HepG2 (cell line): Measurements from ENCODE around the gene MIF4GD. TPM values are rescaled to one million over a fixed set of nuclear protein-coding genes. Genes with fewer than 3 reads are reported as not detected.

Experiments
- CREBL2 ChIP-seq: sonication (generic); formaldehyde crosslinking; IDR thresholded peaks from 2 replicates; pipeline ENCODE4 v1.8.1; 2023; ENCODE audit warnings: missing genetic modification reagents, mild to moderate bottlenecking, borderline replicate concordance
- CTCF ChIP-seq: sonication (generic); formaldehyde crosslinking; IDR thresholded peaks from 2 replicates; pipeline ENCODE4 v1.5.0; 2020; ENCODE audit warnings: mild to moderate bottlenecking, missing genetic modification reagents, moderate library complexity
- FLYWCH1 ChIP-seq: sonication (generic); formaldehyde crosslinking; IDR thresholded peaks from 2 replicates; pipeline ENCODE4 v1.8.1; 2023; ENCODE audit warnings: mild to moderate bottlenecking, missing genetic modification reagents
- FOSL2 ChIP-seq: sonication (generic); formaldehyde crosslinking; IDR thresholded peaks from 2 replicates; pipeline ENCODE4 v1.4.0; 2020; ENCODE audit warnings: missing genetic modification reagents
- JUN ChIP-seq: sonication (generic); formaldehyde crosslinking; IDR thresholded peaks from 2 replicates; pipeline ENCODE4 v1.4.0; 2020; ENCODE audit warnings: mild to moderate bottlenecking, missing genetic modification reagents
- KLF6 ChIP-seq: IDR thresholded peaks from 2 replicates; pipeline ENCODE4 v1.8.0; 2016; ENCODE audit warnings: missing biosample characterization, missing genetic modification reagents
- SUZ12 ChIP-seq: fragments of 150-350 bp; IDR thresholded peaks from 2 replicates; pipeline ENCODE4 v1.6.1; 2014; ENCODE audit warnings: low read depth, low read length
- TCF7L2 ChIP-seq: IDR thresholded peaks from 2 replicates; pipeline ENCODE4 v1.6.1; 2011; ENCODE audit warnings: mild to moderate bottlenecking, low read depth, low read length, moderate library complexity
- TEAD2 ChIP-seq: sonication (generic); formaldehyde crosslinking; IDR thresholded peaks from 2 replicates; pipeline ENCODE4 v1.9.0; 2021; ENCODE audit warnings: missing genetic modification reagents
- ZFP91 ChIP-seq: sonication (generic); formaldehyde crosslinking; IDR thresholded peaks from 2 replicates; pipeline ENCODE4 v1.9.0; 2022; ENCODE audit warnings: missing genetic modification reagents, mild to moderate bottlenecking, borderline replicate concordance
- ZNF136 ChIP-seq: sonication (generic); formaldehyde crosslinking; IDR thresholded peaks from 2 replicates; pipeline ENCODE4 v1.8.1; 2022; ENCODE audit warnings: low read depth, mild to moderate bottlenecking, moderate library complexity, missing genetic modification reagents
- ZNF20 ChIP-seq: sonication (generic); formaldehyde crosslinking; IDR thresholded peaks from 2 replicates; pipeline ENCODE4 v1.4.0; 2020; ENCODE audit warnings: mild to moderate bottlenecking, moderate library complexity, missing genetic modification reagents
- ZNF232 ChIP-seq: sonication (generic); formaldehyde crosslinking; IDR thresholded peaks from 2 replicates; pipeline ENCODE4 v1.4.0; 2020; ENCODE audit warnings: missing genetic modification reagents, borderline replicate concordance
- ZNF350 ChIP-seq: sonication (generic); formaldehyde crosslinking; IDR thresholded peaks from 2 replicates; pipeline ENCODE4 v1.4.0; 2020; ENCODE audit warnings: mild to moderate bottlenecking, low read depth, missing genetic modification reagents, borderline replicate concordance
- ZNF484 ChIP-seq: sonication (generic); formaldehyde crosslinking; IDR thresholded peaks from 2 replicates; pipeline ENCODE4 v1.5.1; 2020; ENCODE audit warnings: mild to moderate bottlenecking, low read depth, missing genetic modification reagents, borderline replicate concordance
- ZNF747 ChIP-seq: sonication (generic); formaldehyde crosslinking; IDR thresholded peaks from 2 replicates; pipeline ENCODE4 v1.8.1; 2023; ENCODE audit warnings: missing genetic modification reagents, mild to moderate bottlenecking, borderline replicate concordance
- ZNF850 ChIP-seq: sonication (generic); formaldehyde crosslinking; conservative IDR thresholded peaks from 2 replicates; pipeline ENCODE4 v1.9.0; 2021; ENCODE audit warnings: mild to moderate bottlenecking, missing genetic modification reagents
- ZNF879 ChIP-seq: sonication (generic); formaldehyde crosslinking; IDR thresholded peaks from 2 replicates; pipeline ENCODE4 v1.8.1; 2023; ENCODE audit warnings: missing genetic modification reagents
- ZZZ3 ChIP-seq: sonication (generic); formaldehyde crosslinking; IDR thresholded peaks from 2 replicates; pipeline ENCODE4 v1.4.0; 2020; ENCODE audit warnings: missing genetic modification reagents, mild to moderate bottlenecking, borderline replicate concordance
- polyA plus RNA-seq, 8 experiments: library from polyadenylated mRNA; depleted of rRNA in 3 of 8; stranded (reverse) in 7 of 8; unstranded in 1 of 8; fragments of >200 nt; fragmentation: Illumina TruSeq in 4 of 8; extraction: Trizol in 4 of 8; gene quantifications; 2 replicates each; pipeline versions ENCODE4 v1.2.1 to v1.2.3, GENCODE V29; 2011 to 2016; ENCODE audit warnings: low read depth in 4 of 8, missing spikeins in 1 of 8, mixed read lengths in 1 of 8; ENCODE audit not compliant: insufficient read depth in 1 of 8
- total RNA-seq, 5 experiments: library from RNA; depleted of rRNA; stranded (reverse); fragments of >200 nt; fragmentation: Illumina TruSeq; extraction: Trizol; gene quantifications; 2 replicates each; pipeline ENCODE4 v1.2.3, GENCODE V29; 2016; ENCODE audit warnings: low read depth in 1 of 5
- TF ChIP-seq, protein P1 (sequence below): sonication (generic); formaldehyde crosslinking; IDR thresholded peaks from 2 replicates; pipeline ENCODE4 v1.5.1; 2020; ENCODE audit warnings: missing genetic modification reagents, mild to moderate bottlenecking, borderline replicate concordance
- TF ChIP-seq, protein P2 (sequence below): sonication (generic); formaldehyde crosslinking; IDR thresholded peaks from 2 replicates; pipeline ENCODE4 v1.9.0; 2021; ENCODE audit warnings: missing genetic modification reagents, borderline replicate concordance
- TF ChIP-seq, protein P3 (sequence below): sonication (generic); formaldehyde crosslinking; IDR thresholded peaks from 2 replicates; pipeline ENCODE4 v1.8.1; 2023; ENCODE audit warnings: mild to moderate bottlenecking, missing genetic modification reagents

The MIF4GD gene
- total and polyA plus RNA-seq, 2 of the 13 experiments (the other 11 are each of a cell fraction or from before 2014, with no cell fraction given): 14.0 to 28.0 TPM

GRCh38 chr17:75289115-75289831, 18.2 kb upstream of the MIF4GD start, which contains the start of gene SLC25A19 (continued):
- TF ChIP-seq, protein P1, sequence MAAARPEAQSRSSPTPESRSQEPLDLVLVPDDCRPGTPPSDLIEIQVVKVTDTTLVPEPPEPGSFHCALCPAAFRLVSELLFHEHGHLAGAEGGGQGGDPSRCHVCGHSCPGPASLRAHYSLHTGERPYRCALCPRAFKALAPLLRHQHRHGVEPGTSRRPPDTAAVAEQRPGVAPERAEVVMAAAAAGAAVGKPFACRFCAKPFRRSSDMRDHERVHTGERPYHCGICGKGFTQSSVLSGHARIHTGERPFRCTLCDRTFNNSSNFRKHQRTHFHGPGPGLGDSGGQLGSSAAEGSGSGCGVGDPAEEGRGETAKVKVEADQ (CRISPR knock-in tag): 0 out of 2 replicates have a peak, but pooled peaks have one; percentile 26
- TF ChIP-seq ZNF850: no peak
- TF ChIP-seq ZNF232 (CRISPR knock-in tag): peak; percentile 60; the same call in 1 of the 2 replicates
- peak; percentile 93 for TF ChIP-seq CTCF (CRISPR knock-in tag)
- TF ChIP-seq, protein P2, sequence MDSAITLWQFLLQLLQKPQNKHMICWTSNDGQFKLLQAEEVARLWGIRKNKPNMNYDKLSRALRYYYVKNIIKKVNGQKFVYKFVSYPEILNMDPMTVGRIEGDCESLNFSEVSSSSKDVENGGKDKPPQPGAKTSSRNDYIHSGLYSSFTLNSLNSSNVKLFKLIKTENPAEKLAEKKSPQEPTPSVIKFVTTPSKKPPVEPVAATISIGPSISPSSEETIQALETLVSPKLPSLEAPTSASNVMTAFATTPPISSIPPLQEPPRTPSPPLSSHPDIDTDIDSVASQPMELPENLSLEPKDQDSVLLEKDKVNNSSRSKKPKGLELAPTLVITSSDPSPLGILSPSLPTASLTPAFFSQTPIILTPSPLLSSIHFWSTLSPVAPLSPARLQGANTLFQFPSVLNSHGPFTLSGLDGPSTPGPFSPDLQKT (CRISPR knock-in tag): no peak
- TF ChIP-seq ZNF136 (CRISPR knock-in tag): 0 out of 2 replicates have a peak, but pooled peaks have one; percentile 75
- 0 out of 2 replicates have a peak, but pooled peaks have one; percentile 79 for TF ChIP-seq KLF6
- TF ChIP-seq CREBL2 (CRISPR knock-in tag): no peak
- TF ChIP-seq FLYWCH1 (CRISPR knock-in tag): no peak
- peak; percentile 95; the same call in 1 of the 2 replicates for TF ChIP-seq ZNF747 (CRISPR knock-in tag)
- no peak for TF ChIP-seq ZNF484 (CRISPR knock-in tag)
- TF ChIP-seq SUZ12: peak; percentile 89
- TF ChIP-seq ZNF879 (CRISPR knock-in tag): peak; percentile 21; the same call in 1 of the 2 replicates
- TF ChIP-seq ZFP91 (CRISPR knock-in tag): peak; percentile 92
- no peak for TF ChIP-seq TCF7L2
- no peak; the same call in none of the 2 replicates for TF ChIP-seq FOSL2 (CRISPR knock-in tag)
- TF ChIP-seq TEAD2: no peak
- TF ChIP-seq JUN: peak; percentile 65; the same call in 1 of the 2 replicates
- no peak for TF ChIP-seq ZZZ3 (CRISPR knock-in tag)
- no peak for TF ChIP-seq ZNF20 (CRISPR knock-in tag)
- peak; percentile 98 for TF ChIP-seq ZNF350
- TF ChIP-seq, protein P3, sequence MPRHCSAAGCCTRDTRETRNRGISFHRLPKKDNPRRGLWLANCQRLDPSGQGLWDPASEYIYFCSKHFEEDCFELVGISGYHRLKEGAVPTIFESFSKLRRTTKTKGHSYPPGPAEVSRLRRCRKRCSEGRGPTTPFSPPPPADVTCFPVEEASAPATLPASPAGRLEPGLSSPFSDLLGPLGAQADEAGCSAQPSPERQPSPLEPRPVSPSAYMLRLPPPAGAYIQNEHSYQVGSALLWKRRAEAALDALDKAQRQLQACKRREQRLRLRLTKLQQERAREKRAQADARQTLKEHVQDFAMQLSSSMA: peak; percentile 63; the same call in 1 of the 2 replicates
